NCI-H2196 treated with DMSO at 0.1 percent for 48 hours (cell line): ENCODE data around the gene CDK14.
"Not testable (repeated sequence)": the region's sequence is repeated elsewhere in the genome, so short reads cannot be mapped to it uniquely, and the experiment has no call there.

Experiments used
- DNase-seq: peaks from one replicate; lab custom pipeline; 2025; ENCODE audit not compliant: unreplicated experiment; lab: John Stamatoyannopoulos, UW

Gene CDK14

DNA sequence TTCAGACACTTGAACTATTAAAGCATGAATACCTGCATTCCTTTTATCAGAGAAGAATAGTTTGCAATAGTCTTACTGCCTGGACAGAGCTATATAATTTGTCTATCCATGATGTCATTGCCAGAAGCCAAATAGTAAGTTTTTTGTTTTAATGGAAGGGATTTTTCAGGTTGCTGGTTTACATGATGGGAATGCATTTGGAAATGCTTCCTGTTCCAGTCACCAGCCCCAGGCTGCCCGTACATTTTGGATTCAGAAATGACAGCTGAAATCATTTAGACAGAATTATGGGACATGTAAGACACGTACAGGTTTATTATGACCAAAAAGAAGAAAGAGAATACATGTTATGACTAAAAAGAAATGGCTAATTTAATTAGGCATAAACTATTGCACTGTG lies 293.1 kb downstream of the CDK14 start:
- DNase-seq = no peak

DNA sequence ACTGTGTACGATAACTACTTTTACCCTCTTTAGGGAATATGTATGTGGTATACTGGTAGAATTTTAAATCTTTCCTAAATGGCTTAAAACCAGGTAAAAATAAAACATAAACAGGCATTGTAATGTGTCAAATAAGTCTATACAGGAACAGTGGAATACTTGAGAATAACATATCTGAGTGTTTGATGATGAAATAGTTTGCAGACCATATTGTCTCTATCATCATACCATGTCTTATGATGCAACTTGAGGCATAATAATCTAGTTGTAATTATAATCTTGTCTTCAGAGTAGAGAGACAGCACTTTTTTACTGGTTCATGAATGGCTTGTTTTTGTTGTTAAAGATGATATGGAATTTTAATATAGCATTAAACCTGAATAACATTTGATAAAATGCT lies 293.5 kb downstream of the CDK14 start:
- DNase-seq = no peak

DNA sequence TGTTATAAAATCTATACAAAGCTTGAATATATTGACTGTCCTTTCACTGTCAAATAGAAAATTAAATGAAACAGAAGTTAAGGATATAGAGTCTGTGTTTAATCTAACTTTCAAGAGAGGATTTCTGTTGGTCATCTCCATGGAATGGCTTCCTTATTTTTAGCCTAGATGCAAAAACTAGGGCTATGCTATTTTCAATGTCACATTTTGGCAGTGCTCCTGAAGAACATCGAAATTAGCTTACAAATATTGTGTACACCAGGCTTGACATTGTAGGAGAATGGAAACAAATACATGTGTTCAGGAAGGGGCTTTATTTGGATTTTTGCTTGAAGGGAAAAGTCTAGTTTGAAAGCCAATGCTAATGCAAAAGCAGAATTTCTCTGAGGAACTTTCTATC lies 295.4 kb downstream of the CDK14 start:
- no peak for DNase-seq

DNA sequence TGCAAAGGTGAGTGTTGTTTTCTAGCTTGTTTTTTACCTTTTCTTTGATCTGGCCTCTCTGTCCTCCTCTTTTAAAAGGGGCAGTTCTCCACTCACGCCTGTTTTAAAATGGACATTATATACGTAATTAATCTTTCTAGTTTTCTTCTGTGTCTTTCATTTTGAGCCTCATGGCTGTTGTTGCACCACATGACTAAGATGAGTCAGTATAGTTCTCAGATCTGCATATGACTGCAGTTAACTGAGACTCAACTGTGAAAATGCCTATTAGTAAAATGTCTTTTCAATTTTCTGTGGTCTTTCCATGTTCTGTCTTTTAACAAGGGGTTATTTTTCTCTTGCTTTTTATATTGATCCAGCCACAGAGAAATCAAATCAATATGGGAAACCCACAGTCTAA lies 296.1 kb downstream of the CDK14 start:
- DNase-seq = no peak

DNA sequence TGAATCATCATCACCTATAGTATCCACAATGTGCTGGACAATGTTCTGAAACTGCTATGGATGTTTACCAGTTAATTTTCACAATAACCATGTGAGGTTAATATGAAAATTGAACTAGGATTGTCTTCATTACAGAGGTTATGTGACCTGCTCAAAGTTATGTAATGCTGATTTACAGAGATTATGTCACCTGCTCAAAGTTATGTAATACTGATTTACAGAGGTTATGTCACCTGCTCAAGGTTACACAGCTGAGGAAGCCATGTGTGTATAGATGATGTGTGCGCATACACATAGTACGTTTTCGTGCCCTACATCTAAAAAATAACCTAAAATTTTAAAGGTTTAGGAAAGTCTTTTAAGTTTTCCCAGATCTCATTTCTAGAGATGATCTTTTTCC lies 298.0 kb downstream of the CDK14 start:
- DNase-seq = no peak

DNA sequence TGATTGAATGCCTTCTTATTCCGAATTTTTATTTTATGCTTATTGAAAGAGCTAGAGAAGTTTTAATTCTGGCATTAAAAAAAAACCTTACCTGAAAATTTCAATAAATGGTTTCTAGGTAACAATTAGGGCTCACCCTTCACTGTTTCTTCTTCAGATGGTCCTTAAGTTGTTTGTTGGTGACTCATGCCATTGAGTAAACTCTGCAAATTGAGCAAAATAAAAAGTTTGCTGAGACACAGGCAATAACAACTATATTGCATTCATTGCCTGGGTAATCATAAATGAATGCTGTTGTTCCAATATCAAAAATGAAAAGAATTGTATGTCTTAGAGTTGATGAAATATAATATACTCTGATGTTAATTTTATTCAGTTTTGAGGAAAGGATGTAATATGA lies 300.3 kb downstream of the CDK14 start:
- no peak for DNase-seq

DNA sequence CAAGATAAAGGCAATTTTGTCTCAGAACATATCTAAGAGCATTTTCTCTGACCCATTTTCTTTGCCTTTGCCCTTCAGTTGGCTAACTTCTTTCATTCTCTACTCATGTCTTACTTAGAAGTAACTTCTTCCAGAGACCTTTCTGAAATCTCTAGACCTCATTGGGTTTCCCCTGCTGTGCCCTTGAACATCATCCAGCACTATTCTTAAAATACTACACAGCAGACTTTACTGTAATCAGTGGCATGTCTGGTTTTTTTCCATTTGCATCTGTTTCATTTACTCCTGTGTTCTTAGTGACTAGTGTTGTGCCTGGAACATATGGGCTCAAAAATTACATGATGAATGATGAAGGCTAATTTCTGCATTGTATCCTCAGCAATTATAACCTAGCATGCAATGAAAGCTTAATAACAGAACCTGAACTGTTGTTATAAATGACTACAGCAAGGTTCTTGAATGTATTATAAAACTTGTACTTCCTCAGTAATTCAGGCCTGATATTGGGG lies 301.9 kb downstream of the CDK14 start:
- DNase-seq = no peak

DNA sequence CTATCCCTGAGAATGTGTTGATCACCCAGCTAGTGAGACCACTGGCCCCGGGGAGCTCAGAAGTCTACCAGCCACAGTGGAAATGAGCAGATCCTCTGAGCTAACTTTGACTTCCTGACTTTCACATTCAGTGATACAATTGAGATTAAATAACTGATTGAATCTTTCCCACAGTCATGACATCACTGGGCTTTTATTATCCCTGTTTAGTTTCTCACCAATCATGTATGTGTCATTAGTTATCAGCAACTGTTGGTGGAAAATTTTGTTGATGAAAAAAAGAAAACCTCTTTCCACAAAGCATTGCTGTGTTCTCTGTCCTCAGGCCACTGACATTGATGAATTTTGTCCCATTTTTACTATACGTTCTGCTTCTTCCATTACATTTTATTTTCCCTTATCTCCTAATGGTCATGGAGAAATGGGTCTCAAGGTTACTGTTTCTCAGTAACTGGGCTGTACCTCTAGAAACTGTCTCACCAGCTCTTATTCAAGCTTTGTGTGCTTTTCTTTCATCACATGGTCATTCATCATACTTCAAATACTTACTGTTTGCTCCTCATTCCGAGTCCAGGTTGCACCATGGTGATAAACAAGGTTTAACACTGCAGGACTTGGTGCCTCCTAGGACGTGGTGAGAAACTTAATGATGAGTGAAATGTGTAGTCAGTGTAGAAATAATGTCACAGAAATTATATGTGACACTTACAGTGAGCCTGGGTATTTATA lies 304.7 kb downstream of the CDK14 start:
- DNase-seq = no peak

DNA sequence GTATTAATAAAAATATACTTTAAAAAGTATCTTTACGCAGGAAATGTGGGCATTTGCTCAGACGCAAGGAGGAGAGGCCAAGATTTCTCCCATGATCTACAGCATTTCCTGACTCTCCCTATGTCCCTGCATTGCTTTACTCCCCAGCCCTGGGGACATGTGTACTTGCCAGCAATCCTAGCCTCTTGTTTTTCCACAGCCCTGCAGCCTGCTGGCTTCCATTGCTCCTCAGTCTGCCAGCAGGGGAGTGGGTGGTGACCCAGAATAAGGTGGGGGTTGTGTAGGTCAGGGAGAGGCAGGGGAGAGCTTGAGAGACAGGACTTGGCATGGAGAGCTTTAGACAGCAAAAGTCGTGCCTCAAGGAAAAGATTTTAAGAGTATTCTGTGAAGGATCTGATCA lies 307.7 kb downstream of the CDK14 start:
- no peak for DNase-seq

DNA sequence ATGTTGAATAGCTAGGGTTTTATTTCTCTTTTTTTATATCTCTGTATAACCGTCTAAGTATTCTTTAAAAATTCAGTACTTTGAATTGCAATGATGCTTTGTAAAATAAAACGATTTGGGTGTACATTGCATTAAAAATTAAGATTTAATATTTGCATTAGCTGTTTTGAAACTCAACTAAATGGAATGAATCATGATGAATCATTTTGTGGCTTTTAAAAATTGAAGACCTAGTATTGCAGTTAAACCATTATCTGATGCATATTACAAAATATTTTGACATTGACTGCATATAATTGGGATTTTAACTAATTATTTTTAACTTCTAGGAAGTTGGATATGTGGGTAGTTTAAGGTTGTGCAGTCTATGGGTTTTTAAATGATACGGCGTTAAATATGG lies 314.0 kb downstream of the CDK14 start:
- no peak for DNase-seq

DNA sequence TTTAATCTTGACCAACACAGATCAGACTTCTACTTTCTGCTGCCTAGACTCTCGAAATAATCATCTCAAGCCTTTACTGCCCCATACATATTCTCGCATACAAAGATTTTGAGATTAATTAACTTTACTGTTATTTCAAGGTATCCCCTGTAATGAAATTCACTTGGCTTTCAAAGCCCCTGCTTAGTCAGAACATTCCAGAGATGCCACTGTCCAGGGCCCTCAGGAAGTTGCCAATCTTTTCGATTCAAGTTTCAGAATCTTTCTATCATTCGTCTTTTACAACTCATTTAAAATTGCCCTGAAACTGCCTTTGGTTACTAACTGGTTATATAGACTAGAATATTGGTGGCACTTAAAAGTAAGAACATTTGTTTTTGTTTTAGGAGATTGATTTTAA lies 320.2 kb downstream of the CDK14 start:
- no peak for DNase-seq

DNA sequence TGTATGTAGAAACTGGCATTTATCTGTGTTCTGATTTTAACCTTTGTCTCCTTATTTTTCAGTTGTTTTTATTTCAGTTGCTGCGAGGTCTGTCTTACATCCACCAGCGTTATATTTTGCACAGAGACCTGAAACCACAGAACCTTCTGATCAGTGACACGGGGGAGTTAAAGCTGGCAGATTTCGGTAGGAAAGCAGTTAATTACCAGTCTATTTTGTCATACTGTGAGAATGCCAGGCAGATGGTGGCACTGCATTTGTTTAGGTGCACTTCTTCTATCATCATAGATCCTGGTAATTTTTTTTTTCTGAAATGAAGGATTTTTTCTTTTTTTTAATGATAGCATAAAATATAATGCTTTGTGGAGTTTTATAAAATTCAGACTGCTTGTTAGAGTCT lies 321.4 kb downstream of the CDK14 start:
- no peak for DNase-seq

DNA sequence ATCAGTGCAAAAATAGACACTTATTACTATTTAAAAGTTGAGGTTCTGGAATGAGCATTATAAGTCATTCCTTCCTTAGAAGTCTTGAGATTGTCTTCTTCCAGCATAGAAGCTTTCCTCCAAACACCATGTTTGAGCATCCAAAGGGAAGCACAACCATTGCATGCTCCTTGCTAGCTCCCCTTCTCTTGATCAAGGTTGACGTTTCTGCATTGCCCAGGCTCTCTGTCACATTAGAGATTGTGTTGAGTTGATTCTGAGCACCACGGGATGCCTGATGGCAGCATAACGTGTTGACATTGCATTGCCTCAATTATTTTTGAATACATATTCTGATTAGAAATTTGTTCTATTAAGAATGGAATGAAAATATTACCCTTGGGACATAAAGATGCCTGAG lies 322.2 kb downstream of the CDK14 start:
- DNase-seq = no peak

DNA sequence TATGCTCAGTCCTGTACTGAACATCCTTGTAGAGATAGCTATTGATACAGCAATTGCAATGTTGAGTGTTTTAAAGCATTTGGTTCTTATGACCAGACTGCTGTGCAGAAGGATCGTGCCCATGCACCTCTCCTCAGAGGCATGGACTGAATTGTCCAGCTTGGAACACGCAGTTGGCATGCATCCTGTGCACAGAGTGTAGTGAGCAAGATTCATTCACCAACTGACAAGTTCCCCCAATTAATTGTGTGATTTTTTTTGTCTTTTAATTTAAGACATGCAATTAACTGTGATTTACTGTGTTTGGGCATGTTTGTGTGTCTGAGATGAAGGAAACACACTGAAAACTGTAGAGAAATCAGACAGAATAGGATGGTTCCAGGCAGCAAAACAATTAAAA lies 323.7 kb downstream of the CDK14 start:
- DNase-seq = no peak

DNA sequence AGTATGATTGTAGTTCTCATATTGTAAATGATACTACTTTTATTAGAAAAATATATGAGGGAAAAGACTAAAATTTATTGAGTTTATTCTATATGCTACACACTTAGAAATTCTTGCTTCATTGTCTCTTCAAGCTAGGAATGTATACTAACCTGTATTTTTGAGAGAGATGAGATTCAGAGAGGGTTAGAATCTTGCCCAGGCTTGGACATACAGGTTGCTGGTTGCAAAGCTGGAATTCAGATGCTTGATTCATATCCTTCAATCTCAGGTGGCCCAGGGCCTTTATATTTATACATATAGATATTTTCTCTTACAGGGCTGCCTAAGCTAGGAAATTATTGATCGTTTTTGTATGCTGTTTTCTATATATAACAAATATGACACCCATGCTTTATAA lies 324.2 kb downstream of the CDK14 start:
- no peak for DNase-seq

DNA sequence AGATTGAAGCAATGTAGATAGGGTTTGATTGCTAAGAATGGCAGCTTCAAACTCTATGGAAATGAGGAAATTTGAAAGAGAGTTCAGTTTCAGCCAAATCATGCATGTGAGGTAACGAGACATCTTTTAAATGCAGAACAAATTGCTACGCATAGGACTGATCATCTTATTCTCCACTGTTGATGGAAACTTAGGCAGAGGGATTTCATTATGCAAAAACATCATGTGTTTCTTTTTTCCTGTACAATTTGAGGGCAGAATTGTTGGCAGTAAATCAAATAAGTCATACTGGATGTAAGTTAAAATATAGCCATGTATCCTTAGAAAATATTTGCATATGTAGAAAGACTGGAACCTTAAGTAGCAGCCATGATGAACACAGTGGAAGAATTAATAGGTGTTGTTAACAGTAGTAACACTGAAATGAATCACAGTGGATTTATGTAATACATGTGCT lies 327.4 kb downstream of the CDK14 start:
- DNase-seq = no peak

DNA sequence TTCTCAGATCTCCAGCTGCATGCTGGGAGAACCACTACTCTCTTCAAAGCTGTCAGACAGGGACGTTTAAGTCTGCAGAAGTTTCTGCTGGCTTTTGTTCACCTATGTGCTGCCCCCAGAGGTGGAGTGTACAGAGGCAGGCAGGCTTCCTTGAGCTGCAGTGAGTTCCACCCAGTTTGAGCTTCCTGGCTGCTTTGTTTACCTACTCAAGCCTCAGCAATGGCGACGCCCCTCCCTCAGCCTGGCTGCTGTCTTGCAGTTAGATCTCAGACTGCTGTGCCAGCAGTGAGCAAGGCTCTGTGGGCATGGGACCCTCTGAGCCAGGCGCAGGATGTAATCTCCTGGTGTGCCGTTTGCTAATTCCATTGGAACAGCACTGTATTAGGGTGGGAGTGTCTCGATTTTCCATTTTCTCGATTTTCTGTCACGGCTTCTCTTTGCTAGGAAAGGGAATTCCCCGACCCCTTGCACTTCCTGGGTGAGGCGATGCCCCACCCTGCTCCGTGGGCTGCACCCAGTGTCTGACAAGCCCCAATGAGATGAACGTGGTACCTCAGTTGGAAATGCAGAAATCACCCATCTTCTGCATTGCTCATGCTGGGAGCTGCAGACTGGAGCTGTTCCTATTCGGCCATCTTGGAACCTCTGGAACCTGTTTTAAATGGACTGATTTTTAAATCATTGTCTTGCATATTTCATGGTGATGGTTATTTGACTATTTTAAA lies 332.7 kb downstream of the CDK14 start:
- DNase-seq = not testable (repeated sequence)

DNA sequence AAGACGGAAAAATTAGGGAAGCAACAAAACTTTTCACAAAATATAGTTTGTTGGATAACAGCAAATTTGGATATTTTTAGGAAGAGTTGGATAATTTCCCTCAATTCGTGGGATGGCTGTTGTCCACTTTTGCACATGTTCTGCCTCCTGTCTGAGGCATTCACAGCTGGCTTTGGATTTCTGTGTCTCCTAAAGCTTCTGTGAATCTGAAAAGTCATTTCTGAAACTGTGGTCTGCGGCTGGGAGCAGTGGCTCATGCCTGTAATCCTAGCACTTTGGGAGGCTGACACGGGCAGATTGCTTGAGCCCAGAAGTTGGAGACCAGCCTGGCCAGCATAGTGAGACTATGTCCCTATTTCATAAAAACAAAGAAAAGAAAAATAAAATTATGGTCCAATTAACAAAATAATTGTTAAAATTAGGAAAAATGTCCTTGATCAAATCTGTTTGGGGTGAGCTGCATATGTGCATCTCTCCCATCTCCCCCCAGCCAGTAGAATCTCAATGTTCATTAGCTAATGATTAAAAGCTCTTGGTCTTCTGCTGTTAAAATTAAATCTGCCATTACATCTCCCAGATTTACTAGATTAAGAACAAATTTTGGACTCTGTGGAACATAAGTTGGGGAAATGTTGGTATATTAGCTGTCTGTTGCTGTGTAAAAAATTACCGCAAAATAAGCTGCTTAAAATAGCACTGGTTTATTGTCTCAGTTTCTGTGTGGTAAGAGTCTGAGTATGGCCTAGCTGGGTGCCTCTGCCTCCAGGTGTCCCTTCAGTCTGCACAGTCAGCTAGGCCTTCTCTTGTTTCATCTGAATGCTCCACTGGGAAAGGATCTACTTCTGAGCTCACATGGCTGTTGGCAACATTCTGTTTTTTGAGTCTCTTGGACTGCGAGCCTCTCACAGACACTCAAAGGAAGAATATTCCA lies 336.1 kb downstream of the CDK14 start:
- peak; percentile 64 for DNase-seq

DNA sequence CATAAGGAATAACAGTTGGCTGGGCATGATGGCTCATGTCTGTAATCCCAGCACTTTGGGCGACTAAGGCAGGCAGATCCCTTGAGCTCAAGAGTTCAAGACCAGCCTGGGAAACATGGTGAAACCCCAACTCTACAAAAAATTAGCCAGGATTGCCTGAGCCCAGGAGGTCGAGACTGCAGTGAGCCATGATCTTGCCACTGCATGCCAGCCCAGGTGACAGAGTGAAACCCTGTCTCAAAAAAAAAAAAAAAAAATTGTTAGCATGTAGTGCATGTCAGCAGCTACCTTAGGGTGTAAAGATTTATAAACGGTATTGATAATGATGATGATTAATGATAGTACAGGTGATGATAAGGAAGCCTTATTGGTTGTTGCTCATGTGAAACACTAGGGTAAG lies 336.9 kb downstream of the CDK14 start:
- DNase-seq = no peak

DNA sequence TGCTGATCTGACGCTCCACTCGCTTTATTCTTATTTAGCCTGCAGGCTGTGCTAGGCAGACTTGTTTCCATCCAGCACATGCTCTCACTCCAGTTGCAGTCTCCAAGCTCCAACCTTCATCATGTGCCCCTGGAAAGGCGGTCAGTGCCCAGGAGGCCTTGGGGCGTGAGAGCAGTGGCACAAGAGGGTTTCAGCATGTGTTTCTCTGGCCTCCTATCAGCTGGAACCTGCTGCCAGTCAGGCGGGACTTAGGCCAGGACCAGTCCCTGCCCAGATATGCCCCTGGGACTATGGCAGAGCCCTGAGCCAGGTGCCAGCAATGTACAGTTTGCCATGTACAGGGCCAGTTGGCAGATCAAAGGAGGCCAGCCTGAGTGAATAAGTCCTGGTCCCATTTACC lies 337.9 kb downstream of the CDK14 start:
- no peak for DNase-seq

DNA sequence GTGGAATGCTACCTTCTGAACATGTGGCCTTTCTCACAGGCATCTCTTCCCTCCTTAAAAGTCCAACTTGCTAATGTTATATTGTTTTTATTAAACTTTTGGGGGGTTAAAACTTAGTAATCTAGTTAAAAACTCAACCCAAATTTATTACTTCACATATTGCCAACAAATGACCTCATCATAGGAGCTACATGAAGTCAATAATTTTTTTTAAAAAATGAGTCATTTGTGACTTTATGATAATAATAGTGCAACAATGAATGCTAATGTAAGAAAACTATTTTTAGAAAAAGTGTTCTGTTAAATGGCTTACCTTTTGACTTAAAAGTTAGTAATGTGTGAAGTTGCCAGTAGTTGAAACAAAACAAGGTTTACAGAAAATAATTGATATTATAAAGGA lies 342.2 kb downstream of the CDK14 start:
- DNase-seq = no peak
